Calu3 (cell line): Measurements from ENCODE around the gene CDIPT. TPM values are rescaled to one million over a fixed set of nuclear protein-coding genes. Genes with fewer than 3 reads are reported as not detected.
A peak's percentile ranks its signal among the peaks of the same experiment; 100 is the strongest.

Experiments
- BruUV-seq: library from RNA; stranded (reverse); fragments of 400-500 nt; replicated peaks from 2 replicates; lab custom pipeline; 2021; lab: Mats Ljungman, UMichigan
- CTCF ChIA-PET: fragments of 300-600 bp; sonication (Branson Sonifier 250); formaldehyde crosslinking; loops from one replicate; lab custom pipeline; 2022; ENCODE audit warnings: antibody characterized with exemption; lab: Charles Lee
- DNase-seq: peaks from one replicate; pipeline ENCODE4 v3.0.0; 2022
- H3K27ac Mint-ChIP-seq: one replicate; pipeline ENCODE4 v1.8.0; 2022; ENCODE audit warnings: mixed read lengths; ENCODE audit not compliant: unreplicated experiment
- H3K27me3 Mint-ChIP-seq: one replicate; pipeline ENCODE4 v1.8.0; 2022; ENCODE audit warnings: mixed read lengths; ENCODE audit not compliant: unreplicated experiment
- H3K36me3 Mint-ChIP-seq: one replicate; pipeline ENCODE4 v1.8.0; 2022; ENCODE audit warnings: mild to moderate bottlenecking, moderate library complexity, mixed read lengths; ENCODE audit not compliant: insufficient read depth, unreplicated experiment
- H3K4me1 Mint-ChIP-seq: one replicate; pipeline ENCODE4 v1.8.0; 2022; ENCODE audit warnings: mild to moderate bottlenecking, low read depth, mixed read lengths; ENCODE audit not compliant: unreplicated experiment
- H3K4me3 Mint-ChIP-seq: one replicate; pipeline ENCODE4 v1.8.0; 2022; ENCODE audit warnings: mild to moderate bottlenecking, low read depth, moderate library complexity, mixed read lengths; ENCODE audit not compliant: unreplicated experiment
- H3K9me3 Mint-ChIP-seq: one replicate; pipeline ENCODE4 v1.8.0; 2022; ENCODE audit warnings: low read depth, mixed read lengths; ENCODE audit not compliant: unreplicated experiment
- CTCF ChIP-seq: fragments of 200-600 bp; IDR thresholded peaks from one replicate; pipeline ENCODE4 v1.8.0; 2022; ENCODE audit warnings: antibody characterized with exemption; ENCODE audit not compliant: unreplicated experiment
- intact Hi-C: fragments of 100-400 bp; cut with micrococcal nuclease; formaldehyde crosslinking; loops from one replicate; pipeline ENCODE4 v1.10.0; 2022; ENCODE audit not compliant: unreplicated experiment
- total RNA-seq: library from RNA; stranded (reverse); gene quantifications from 2 replicates; pipeline ENCODE4 v1.2.3, GENCODE V29; 2022

CDIPT gene
- total RNA-seq, 1 experiment from 2014 or later = 62.7 TPM

DNA sequence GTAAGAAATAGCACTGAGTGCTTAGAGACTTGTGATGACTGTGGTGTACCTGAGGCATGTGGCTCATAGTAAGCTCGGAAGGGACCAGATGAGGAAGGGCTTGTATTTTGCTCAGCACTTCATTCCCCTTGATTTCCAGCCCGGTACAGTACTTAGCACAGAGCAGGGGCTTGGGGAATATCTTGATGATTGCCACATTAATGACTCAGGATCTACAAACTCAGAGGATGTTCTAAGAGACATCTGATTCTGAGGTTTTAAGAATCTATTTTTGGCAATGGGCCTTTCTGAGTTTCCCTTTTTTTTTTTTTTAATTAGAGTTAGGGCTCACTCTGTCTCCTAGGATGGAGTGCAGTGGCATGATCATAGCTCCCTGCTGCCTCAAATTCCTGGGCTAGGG lies 46.4 kb upstream of the CDIPT start:
- CTCF ChIA-PET = interaction anchor here (0.7 to 1.0 kb wide), 2 partner anchors 10 to 194 kb away, joined by 3 read pairs; partner anchors contain the start of gene SEZ6L2
- Mint-ChIP-seq H3K27me3 (no peaks in the 10 kb centered on the region), H3K9me3 (no peaks in the 10 kb centered on the region), H3K4me3 (no peak overlapping the region), H3K27ac (no peak overlapping the region), H3K4me1 (peaks cover 16% of the 10 kb centered on the region), H3K36me3 (peaks cover 90% of the 10 kb centered on the region)
- intact Hi-C loops = loop anchor here (10.0 kb wide), 1 partner anchor 85 kb away; the partner anchor contains the start of gene MVP
- DNase-seq = no peak
- no peak for TF ChIP-seq CTCF
- no TSS peak for BruUV-seq

DNA sequence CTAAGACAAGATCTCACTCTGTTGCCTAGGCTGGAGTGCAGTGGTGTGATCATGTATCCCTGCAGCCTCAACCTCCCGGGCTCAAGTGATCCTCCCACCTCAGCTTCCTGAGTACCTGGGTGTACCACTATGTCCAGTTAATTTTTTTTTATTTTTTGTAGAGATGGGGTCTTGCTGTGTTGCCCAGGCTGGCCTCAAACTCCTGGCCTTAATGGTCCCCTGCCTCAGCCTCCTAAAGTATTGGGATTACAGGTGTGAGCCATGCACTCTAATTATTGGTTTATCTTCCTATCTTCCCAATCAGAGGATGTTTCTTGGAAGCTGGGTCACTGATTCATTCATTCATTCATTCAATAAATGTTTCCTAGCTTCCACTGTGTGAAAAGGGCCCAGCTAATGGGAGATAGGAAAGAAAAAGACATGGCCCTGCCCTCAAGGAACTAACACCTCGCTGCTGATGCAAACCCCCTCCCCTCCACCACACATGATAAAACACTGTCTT lies 45.7 kb upstream of the CDIPT start:
- no peak for TF ChIP-seq CTCF
- peaks cover 86% of the 10 kb centered on the region for H3K36me3 Mint-ChIP-seq
- H3K27me3 Mint-ChIP-seq = no peaks in the 10 kb centered on the region
- H3K27ac Mint-ChIP-seq = no peak overlapping the region
- no peak overlapping the region for H3K4me3 Mint-ChIP-seq
- no peak for DNase-seq
- H3K4me1 Mint-ChIP-seq = peaks cover 12% of the 10 kb centered on the region
- CTCF ChIA-PET = interaction anchor here (0.7 kb wide), 1 partner anchor 12 kb away, joined by 3 read pairs; no protein-coding TSS in a partner anchor
- intact Hi-C loops = loop anchor here (10.0 kb wide), 1 partner anchor 84 kb away; the partner anchor contains the start of gene MVP
- TSS peak; percentile 9 for BruUV-seq
- no peaks in the 10 kb centered on the region for H3K9me3 Mint-ChIP-seq

GRCh38 chr16:29907973-29908372 lies 44.9 kb upstream of the CDIPT start:
- no peak overlapping the region for H3K4me3 Mint-ChIP-seq
- DNase-seq = no peak
- H3K36me3 Mint-ChIP-seq = peaks cover 85% of the 10 kb centered on the region
- no TSS peak for BruUV-seq
- no peaks in the 10 kb centered on the region for H3K9me3 Mint-ChIP-seq
- peaks cover 18% of the 10 kb centered on the region for H3K4me1 Mint-ChIP-seq
- TF ChIP-seq CTCF = no peak
- intact Hi-C loops = loop anchor here (10.0 kb wide), 1 partner anchor 83 kb away; the partner anchor contains the start of gene MVP
- CTCF ChIA-PET = interaction anchor here (0.7 kb wide), 1 partner anchor 13 kb away, joined by 3 read pairs; no protein-coding TSS in a partner anchor
- no peaks in the 10 kb centered on the region for H3K27me3 Mint-ChIP-seq
- peak overlapping the region; percentile 37 for H3K27ac Mint-ChIP-seq

GRCh38 chr16:29906520-29907244 lies 43.7 kb upstream of the CDIPT start:
- no peak overlapping the region for H3K27ac Mint-ChIP-seq
- no peak for DNase-seq
- peaks cover 82% of the 10 kb centered on the region for H3K36me3 Mint-ChIP-seq
- peaks cover 15% of the 10 kb centered on the region for H3K4me1 Mint-ChIP-seq
- no peaks in the 10 kb centered on the region for H3K27me3 Mint-ChIP-seq
- no peak overlapping the region for H3K4me3 Mint-ChIP-seq
- CTCF ChIA-PET = no interaction called here
- no TSS peak for BruUV-seq
- TF ChIP-seq CTCF = no peak
- H3K9me3 Mint-ChIP-seq = no peaks in the 10 kb centered on the region
- intact Hi-C loops = loop anchor here (10.0 kb wide), 1 partner anchor 82 kb away; the partner anchor contains the start of gene MVP
